ENCODE results near the gene KRTAP5-2.

KRTAP5-2 gene

GRCh38 chr11:1561266-1561665 is 36.8 kb downstream of the KRTAP5-2 start:
- H3K27me3 ChIP-seq = peaks cover 95% of the 10 kb centered on the region
- TF ChIP-seq, protein P1, sequence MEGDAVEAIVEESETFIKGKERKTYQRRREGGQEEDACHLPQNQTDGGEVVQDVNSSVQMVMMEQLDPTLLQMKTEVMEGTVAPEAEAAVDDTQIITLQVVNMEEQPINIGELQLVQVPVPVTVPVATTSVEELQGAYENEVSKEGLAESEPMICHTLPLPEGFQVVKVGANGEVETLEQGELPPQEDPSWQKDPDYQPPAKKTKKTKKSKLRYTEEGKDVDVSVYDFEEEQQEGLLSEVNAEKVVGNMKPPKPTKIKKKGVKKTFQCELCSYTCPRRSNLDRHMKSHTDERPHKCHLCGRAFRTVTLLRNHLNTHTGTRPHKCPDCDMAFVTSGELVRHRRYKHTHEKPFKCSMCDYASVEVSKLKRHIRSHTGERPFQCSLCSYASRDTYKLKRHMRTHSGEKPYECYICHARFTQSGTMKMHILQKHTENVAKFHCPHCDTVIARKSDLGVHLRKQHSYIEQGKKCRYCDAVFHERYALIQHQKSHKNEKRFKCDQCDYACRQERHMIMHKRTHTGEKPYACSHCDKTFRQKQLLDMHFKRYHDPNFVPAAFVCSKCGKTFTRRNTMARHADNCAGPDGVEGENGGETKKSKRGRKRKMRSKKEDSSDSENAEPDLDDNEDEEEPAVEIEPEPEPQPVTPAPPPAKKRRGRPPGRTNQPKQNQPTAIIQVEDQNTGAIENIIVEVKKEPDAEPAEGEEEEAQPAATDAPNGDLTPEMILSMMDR (IDR thresholded peaks at IDR 0.05) = no peak
- H3K4me3 ChIP-seq (ENCODE audit: low read depth in 1 of 2, low read length in 1 of 2) = no peak overlapping the region
- no peaks in the 10 kb centered on the region for H3K36me3 ChIP-seq
- no peaks in the 10 kb centered on the region for H3K4me1 ChIP-seq (ENCODE audit: control insufficient read depth in 1 of 2, insufficient read depth in 1 of 2, low read depth in 1 of 2, low read length in 1 of 2)
- H3K9me3 ChIP-seq = no peaks in the 10 kb centered on the region
- no peak overlapping the region for H3K27ac ChIP-seq

- Histone ChIP-seq H3K36me3 (no peaks in the 10 kb centered on the region), H3K4me1 (ENCODE audit: control insufficient read depth in 1 of 2, insufficient read depth in 1 of 2, low read depth in 1 of 2, low read length in 1 of 2) (no peaks in the 10 kb centered on the region), H3K27ac (no peak overlapping the region), H3K27me3 (peaks cover 95% of the 10 kb centered on the region), H3K9me3 (no peaks in the 10 kb centered on the region), H3K4me3 (ENCODE audit: low read depth in 1 of 2, low read length in 1 of 2) (no peak overlapping the region)
- TF ChIP-seq, protein P1 (IDR thresholded peaks at IDR 0.05) = no peak
Measured at GRCh38 chr11:1560649-1561251, 37.3 kb downstream of the KRTAP5-2 start.

- TF ChIP-seq, protein P1 (IDR thresholded peaks at IDR 0.05) = no peak
- Histone ChIP-seq H3K36me3 (no peaks in the 10 kb centered on the region), H3K4me1 (ENCODE audit: control insufficient read depth in 1 of 2, insufficient read depth in 1 of 2, low read depth in 1 of 2, low read length in 1 of 2) (no peaks in the 10 kb centered on the region), H3K4me3 (ENCODE audit: low read depth in 1 of 2, low read length in 1 of 2) (no peak overlapping the region), H3K27me3 (peaks cover 95% of the 10 kb centered on the region), H3K9me3 (no peaks in the 10 kb centered on the region), H3K27ac (no peak overlapping the region)
Measured at GRCh38 chr11:1560002-1560648, 38.0 kb downstream of the KRTAP5-2 start.

- Histone ChIP-seq H3K27ac (no peak overlapping the region), H3K9me3 (no peaks in the 10 kb centered on the region), H3K4me3 (ENCODE audit: low read depth in 1 of 2, low read length in 1 of 2) (no peak overlapping the region), H3K4me1 (ENCODE audit: control insufficient read depth in 1 of 2, insufficient read depth in 1 of 2, low read depth in 1 of 2, low read length in 1 of 2) (no peaks in the 10 kb centered on the region), H3K36me3 (no peaks in the 10 kb centered on the region), H3K27me3 (peaks cover 95% of the 10 kb centered on the region)
- TF ChIP-seq, protein P1 (IDR thresholded peaks at IDR 0.05) = no peak
Measured at GRCh38 chr11:1559111-1559951, 38.8 kb downstream of the KRTAP5-2 start.

DNA sequence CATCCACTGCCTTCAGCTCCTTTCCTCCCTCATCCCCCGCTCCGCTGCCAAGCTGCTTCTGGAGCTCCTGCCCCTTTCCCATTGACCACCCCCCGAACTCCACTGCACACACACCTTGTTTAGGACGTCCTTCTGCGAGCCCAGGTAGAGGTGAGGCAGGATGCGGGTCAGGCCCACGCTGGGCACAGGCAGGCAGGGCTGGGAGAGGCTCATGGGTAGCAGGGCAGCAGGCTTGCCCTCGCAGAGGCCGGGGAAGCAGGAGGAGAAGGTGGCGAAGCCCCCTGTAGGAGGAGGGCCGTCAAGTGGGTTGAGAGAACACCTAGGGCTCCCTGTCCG is 39.4 kb downstream of the KRTAP5-2 start:
- H3K9me3 ChIP-seq = no peaks in the 10 kb centered on the region
- no peak overlapping the region for H3K27ac ChIP-seq
- H3K27me3 ChIP-seq = peaks cover 95% of the 10 kb centered on the region
- H3K36me3 ChIP-seq = no peaks in the 10 kb centered on the region
- H3K4me1 ChIP-seq (ENCODE audit: control insufficient read depth in 1 of 2, insufficient read depth in 1 of 2, low read depth in 1 of 2, low read length in 1 of 2) = no peaks in the 10 kb centered on the region
- no peak overlapping the region for H3K4me3 ChIP-seq (ENCODE audit: low read depth in 1 of 2, low read length in 1 of 2)
- TF ChIP-seq, protein P1 (IDR thresholded peaks at IDR 0.05) = no peak

Data from neutrophil (primary cell).